Measurements from ENCODE around the gene PARG.
"Not testable (repeated sequence)": the region's sequence is repeated elsewhere in the genome, so short reads cannot be mapped to it uniquely, and the experiment has no call there.

Gene PARG

DNA sequence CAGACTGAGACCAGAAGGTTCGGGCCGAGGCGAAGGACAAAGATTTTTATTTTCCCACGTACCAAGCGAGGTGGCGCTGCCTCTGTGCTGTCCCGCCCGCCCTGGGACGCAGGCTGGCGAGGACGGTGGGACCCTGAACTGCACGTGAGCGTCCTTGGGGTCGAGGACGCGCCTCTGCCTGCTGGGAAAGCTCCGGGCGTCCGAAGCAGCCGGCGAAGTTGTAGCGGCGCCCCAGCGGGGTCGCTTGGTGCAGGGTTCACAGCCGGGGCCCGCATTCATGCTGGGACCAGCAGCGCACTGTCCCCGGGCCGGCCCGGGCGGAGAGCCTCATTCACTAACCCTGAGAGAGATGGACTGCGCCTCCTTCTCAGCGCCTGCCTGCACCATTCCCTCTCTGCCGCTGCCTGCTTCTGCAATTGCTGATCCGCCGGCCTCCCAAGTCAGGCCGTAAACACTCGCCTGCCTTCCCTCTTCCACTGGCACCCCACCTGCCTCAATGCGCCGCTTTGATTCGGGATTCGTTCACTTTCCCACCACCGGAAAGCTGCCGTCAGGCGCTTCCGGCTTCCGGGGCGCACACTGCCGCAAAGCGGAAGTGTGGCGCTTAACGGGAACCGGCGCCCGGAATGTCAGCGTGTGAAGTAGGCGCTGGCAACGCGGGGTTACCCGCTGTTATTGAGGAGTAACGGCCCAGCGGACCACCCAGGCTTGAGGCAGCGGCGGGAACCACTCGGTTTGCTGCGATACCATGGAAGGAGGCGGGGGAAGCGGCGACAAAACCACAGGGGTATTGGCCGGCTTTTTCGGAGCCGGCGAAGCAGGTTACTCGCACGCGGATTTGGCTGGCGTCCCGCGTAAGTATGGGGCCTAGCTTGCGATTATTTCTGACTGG lies at the start of gene PARG, which contains the start of gene TIMM23B:
PARG (minus strand) TSS at position 581 of the 892 bp plus-strand sequence; CDS start at position 279, 302 bp downstream.
TIMM23B (plus strand) TSS at position 607 of the 892 bp plus-strand sequence; CDS start at position 749, 142 bp downstream.
- DNase-seq: peak; percentile 60

DNA sequence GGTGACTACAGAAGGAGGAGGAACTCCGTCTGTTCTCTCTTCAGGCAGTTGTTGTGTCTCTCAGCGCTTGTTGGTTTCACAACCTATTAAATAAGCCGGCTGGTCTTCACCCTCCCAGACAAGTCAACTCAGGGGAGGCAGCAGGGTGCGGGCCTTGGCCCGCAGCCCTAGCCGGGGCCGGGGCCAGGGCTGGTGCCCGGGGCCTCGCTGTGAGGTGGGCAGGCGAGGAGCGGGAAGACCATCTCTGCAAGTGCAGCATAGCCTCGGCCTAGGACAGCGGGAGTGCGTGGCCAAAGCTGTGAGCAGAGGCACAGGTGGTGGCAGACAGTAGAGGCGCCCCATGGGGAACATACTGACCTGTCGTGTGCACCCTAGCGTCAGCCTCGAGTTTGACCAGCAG lies 46.5 kb upstream of the PARG start, which contains the start of gene AGAP6:
AGAP6 (plus strand) TSS at position 31 of the 400 bp plus-strand sequence; CDS start at position 341, 310 bp downstream.
- DNase-seq: not testable (repeated sequence)

DNA sequence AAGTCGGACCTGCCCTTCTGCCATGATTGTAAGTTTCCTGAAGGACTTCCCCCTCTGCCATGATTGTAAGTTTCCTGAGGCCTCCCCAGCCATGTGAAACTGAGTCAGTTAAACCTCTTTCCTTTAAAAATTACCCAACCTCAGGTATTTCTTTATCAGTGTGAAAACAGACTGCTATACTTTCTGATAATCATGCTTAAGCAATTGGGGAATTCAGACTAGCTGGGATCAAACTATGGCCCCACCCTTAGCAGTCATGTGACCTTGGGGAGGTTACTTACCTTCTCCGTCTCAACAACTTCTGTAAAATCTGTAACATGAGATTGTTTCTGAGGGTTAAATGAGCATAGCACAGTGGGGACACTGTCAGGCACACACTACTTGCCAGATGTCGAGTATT lies 45.4 kb upstream of the PARG start:
- not testable (repeated sequence) for DNase-seq

DNA sequence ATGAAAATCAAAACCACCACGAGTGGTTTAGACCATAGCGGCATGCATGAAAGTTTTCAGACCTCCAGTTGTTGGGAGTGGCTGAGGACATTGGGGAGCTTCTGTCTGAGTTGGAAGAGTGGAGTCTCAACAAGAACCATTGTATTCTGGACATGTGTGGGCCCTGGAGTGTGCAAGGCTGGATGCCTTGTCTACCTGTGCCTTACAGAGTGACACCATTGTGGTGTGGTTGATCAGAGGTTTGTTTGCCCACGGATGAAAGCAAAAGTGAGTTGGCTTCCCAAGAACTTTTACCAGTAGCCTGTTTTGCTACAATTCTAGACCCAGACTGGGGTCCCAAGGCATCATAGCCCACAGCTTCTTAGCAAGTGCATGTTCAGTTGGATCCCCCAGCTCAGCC lies 35.9 kb upstream of the PARG start:
- DNase-seq: not testable (repeated sequence)

DNA sequence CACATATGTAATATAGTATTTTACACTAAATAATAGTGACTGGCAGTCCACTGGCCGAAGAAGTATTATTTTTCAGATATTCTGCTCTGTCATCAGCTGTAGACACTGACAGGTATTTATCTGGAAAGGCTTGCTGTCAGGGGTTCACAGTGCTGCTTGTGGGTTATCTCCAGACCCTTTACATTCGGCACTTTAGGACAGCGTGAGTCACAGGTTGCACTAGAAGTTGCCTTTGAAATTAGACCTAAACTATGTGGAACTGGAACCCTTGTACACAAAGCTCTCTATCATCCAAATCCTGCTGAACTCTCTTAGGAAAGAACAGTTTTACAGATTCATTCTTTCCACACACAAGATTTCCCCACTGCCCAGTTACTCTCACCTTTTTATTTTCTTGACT lies 30.3 kb upstream of the PARG start:
- DNase-seq: not testable (repeated sequence)

DNA sequence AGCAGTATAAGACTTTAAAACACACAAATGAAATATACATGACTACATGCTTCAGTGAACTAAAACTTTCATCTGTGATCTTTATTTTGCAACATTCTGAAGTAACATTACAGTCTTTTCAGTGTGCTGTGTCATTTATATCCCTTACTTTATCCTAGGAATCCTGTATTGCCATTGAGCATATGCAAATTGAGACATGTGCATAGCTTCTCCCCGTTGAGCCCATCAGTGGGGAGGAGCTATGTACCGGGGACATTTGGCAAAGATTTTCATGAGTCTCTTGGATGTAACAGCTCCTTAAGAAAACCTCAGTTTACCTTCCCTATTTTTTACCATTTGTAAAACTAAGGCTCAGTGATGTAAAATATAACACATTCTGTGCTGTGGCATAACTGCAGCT lies 29.6 kb upstream of the PARG start:
- DNase-seq: not testable (repeated sequence)

DNA sequence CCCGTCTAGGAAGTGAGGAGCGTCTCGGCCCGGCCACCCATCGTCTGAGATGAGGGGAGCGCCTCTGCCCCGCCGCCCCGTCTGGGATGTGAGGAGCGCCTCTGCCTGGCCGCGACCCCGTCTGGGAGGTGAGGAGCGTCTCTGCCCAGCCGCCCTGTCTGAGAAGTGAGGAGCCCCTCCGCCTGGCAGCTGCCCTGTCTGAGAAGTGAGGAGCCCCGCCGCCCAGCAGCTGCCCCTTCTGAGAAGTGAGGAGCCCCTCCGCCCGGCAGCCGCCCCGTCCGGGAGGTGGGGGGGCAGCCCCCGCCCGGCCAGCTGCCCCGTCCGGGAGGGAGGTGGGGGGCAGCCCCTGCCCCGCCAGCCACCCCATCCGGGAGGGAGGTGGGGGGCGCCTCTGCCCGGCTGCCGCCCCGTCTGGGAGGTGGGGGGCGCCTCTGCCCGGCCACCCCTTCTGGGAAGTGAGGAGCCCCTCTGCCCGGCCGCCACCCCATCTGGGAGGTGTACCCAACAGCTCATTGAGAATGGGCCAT lies 28.6 kb upstream of the PARG start:
- not testable (repeated sequence) for DNase-seq

DNA sequence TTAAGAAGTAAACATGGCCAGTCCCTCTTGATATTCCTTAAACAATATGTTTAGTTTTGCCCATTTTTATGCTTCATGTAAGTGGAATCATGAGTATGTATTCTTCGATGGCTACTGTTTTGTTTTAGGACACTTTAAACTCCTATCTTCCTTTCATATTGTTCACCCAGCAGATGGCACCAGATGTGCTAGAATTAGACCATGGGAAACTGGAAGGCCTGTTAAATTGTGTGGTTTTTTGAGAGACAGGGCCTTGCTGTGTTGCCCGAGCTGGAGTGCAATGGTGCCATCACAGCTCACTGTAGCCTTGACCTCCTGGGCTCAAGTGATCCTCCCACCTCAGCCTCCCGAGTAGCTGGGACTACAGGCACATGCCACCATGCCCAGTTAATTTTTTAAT lies 11.3 kb upstream of the PARG start:
- not testable (repeated sequence) for DNase-seq

DNA sequence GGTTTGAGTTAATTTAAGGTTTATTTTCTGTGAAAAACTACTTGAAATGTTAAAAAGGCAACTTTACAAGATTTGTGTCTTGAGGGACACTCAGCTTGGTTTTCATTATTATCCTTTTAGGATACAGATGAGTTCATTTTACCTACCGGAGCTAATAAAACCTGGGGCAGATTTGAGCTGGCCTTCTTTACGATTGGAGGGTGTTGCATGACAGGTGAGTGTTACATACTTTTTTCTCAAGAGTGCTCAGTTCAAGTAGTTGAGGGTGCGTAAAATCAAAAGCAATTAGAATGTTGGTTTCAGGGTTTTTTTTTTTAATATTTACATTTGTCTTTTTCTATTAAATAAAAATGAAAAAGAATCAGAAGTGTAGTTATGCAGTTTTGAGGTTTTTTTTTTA lies 10.2 kb upstream of the PARG start:
- DNase-seq: not testable (repeated sequence)

DNA sequence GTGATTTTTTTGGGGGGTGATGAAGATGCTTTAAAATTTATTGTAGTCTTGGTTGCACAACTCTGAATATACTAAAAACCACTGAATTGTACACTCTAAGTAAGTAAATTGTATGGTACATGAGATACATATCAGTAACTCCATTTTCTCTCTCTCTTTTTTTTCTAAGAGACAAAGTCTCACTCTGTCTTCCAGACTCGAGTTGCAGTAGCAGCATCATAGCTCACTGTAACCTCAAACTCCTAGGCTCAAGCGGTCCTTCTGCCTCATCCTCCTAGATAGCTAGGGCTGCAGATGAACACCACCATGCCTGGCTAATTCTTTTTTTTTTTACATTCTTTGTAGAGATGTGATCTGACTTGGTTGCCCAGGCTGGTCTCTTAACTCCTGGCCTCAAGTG lies 6.9 kb upstream of the PARG start:
- not testable (repeated sequence) for DNase-seq

DNA sequence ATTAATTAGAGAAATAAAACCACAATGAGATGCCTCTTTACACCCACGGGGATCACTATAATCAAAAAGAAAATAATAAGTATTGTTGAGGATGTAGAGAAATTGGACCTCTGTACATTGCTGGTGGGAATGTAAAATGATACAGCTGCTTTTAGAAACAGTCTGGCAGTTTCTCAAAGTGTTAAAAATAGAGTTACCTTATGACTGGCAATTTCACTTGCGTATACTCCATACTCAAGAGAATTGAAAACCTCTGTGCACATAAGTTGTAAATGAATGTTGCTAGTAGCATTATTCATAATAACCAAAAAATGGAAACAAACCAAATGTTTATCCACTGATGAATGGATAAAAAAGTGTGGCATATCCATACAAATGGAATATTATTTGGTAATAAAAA lies 6.3 kb upstream of the PARG start:
- not testable (repeated sequence) for DNase-seq

DNA sequence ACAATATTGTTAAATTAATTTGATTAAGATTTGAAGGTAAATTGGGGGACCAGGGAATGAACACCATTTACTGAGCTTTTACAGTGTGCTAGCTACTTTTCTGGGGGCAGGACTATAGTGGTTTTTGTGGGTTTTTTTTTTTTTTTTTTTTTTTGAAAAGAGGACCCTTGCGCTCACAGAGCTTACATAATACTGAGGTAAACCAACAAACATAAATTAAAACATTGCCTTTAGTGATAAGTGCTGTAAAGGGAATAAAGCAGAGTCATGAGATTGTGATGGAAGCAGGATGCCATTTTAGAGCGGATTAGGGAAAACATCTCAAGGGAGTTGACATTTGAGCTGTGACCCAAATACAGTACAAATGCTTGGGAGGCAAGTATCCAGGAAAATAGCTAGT lies 1.8 kb upstream of the PARG start:
- not testable (repeated sequence) for DNase-seq

DNA sequence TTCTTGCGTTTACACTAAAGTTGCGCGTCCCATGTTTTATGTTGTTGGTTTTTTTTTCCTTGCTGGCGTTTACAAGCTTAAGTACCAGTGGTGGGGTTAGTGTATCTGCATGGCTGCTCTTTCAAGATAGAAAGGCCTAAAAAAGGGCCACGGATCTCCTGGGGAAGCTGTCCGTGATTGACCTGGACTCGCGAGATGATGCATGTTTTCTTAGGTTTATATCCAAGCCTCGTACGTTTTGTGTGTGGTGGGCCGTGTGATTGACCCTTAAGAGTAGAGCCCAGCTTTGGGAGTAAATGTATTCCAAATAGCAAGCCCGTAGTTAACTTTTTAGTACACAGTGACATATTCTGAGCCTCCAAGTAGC lies 495 bp upstream of the PARG start:
- not testable (repeated sequence) for DNase-seq

DNA sequence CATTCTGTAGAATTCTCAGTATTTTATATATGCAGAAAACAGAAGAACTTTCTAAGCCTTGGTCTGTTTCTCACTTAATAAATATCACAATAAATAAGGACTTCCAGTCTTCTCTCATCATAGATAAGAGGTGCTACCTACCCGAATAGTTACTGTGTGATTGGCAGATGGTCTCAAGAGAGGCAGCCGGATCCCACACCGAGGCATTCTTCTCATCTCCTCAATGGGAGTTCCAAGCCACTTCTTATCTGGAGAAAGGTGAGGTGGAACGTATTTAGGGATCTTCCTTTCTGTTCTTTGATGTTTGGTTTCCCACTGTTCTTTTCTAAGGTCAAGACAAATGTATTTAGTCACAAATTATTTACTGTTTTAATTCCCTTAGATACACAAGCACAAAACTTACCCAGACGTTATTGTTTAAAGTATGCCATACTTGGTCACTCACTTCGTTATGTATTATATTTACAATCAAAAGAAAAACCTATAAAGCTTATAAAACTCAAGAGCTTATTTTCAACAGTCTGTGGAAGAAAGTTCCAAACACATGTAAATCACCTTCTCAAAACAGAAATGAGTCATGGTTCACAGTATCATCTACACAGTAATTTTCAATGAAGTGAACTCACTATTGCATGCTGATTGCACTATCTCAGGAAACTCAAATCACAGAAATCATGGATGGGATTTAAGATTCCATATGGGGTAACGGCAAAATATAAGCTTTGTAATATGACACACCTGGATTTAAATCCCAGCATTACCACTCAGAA lies 9.7 kb downstream of the PARG start:
- DNase-seq: not testable (repeated sequence)

DNA sequence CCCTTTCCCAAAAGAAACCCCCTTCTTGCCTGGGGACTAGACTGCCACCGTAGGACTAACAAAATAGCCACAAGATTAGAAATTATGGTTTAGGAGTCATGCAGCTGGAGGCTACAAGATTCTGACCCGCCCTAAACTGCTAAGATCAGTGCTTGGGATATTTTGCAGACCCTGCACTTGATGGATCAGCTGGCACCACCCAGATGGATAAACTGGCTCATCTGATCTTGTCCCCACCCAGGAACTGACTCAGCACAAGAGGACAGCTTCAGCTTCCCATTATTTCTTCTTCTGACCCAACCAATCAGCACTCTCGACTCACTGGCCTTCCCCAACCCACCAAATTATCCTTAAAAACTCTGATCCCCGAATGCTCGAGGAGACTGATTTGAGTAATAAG lies 10.6 kb downstream of the PARG start:
- DNase-seq: not testable (repeated sequence)

DNA sequence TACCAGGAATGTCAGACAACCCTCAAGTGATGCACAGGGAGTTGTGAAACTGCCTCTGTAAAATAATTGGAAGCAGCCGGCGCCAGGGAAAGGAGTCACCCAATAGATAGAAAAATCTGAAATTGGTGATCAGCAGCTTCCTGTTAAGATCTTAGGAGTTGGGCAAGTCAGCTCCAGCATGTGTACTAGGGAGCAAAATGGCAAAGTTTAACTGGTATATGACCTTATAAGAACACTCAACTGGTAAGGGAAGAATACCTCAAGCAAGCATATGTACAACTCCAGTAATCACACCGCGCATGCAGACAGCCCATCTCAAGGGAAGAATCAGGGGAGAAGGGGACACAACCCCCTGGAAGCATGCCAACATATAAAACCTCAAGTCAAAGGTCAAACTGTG lies 18.3 kb downstream of the PARG start:
- DNase-seq: not testable (repeated sequence)

DNA sequence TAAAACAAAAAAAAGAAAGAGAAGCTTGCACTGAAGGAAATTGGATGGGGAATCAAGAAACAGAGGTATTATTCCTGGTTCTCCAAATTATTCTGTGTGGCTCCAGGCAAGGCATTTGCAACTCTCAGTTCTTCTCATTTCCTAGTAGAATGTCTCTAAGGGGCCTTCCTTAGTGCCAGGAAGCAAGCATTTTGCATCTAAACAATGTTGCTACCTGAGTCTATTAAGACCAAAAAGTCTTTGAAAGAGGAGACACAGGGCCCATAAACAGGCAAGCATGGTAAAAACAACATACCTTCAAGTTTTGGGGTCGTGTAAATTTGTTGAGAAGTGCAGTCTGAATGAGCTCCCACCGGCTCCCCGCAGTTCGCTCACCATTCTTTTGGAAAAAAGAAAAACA lies 19.8 kb downstream of the PARG start:
- not testable (repeated sequence) for DNase-seq

DNA sequence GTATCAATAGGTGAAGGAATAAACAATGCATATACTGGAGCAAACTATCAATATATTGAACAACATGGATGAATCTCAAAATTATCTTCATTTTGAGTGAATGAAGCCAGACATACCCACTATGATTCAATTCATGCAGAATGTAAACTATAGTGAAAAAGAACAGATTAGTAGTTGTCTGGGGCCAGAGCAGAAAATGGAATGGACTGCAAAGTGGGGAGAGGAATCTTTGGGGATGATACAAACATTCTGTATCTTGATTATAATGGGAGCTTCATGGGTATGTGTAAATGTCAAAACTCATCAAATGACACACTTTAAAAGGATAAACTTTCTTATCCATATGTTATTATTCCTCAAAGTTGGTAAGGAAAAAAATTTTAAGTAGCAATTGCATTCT lies 23.9 kb downstream of the PARG start:
- DNase-seq: not testable (repeated sequence)

DNA sequence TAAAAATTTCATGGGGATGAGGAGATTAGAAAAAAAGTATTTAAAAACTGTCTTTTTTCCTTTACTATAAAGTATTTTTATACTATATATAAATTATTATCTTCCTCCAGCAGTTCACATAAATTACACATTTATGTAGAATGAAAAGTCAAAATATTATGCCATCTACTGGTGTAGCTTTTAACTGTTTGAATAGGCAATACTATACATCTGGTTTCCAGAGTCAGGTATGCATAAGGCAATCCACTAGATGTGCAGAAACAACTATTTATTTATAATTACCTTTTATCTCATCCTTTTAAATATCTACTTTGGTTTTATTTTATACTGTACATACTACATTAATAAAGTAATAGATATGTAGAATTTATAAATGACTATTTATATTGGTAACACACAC lies 25.4 kb downstream of the PARG start:
- DNase-seq: not testable (repeated sequence)

DNA sequence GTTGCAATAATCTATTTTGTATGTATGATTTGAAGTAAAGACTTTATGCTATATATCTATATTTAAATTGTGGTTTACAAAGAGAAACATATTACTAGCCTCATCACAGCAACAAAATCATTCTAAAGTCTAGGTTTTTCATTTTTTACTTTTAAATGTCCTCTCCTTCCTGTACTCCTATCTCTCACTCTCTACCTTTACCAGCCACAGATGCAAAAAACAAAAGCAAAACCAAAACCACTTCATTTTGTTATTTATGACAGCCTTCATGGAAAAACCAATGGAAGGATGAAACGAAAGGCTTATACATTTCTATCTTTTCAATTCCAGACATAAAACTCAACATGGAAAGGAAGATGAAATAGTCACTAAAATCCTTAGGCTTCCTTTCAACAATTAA lies 31.5 kb downstream of the PARG start:
- not testable (repeated sequence) for DNase-seq

DNA sequence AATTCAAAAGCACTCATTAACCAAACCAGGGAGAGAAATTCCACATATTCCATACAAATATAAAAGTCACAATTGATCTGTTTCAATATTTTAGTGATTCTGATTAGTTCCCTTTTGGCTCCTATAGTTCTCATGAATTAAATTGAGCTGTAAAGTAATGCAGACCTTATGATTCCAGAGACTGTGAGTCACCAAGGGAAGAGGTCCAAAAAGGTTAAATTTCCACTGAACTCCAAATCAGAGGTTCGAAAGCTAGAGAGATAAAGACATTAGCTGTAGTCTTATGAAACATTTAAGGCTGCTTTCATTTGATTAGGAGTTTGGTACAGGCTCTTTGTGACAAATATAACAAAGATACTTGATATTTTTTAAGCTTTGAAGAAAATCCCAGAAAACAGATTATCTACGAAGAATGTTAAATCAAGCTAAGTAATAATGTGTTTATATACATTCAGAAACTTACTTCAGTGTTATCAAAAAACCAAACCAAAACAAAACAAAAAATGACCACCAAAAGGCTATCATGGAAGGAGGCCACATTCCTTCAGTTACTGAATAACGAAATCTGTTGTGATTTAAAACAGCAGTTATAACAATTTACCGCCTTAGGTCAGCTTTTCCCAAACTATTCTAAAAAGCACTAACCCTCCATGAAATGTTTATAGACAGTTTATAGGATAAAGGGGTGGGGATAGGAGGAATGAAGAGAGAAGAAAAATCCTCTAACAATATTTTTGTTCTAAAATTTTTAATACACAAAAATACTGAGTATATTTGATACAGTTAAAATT lies 33.3 kb downstream of the PARG start:
- not testable (repeated sequence) for DNase-seq

DNA sequence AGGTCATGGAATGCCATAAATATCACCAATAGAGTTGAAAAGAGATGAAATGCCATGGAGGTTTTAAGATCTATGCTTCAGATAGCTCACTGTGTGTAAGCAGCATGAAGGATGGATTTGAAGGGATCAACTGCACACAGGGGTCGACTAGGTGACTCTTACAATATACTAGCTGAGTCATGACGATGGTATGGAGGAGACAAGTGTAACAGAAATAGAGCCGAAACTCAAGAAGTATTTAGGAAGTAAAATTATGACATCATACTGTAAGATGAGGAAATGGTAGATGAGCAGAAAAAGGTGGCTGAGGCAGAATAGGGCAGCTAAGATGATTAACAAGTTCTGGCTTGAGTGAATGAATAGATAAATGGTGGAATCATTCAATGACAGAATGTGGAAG lies 38.0 kb downstream of the PARG start:
- DNase-seq: not testable (repeated sequence)
